Lower leg skin (tissue), 3 donors: Measurements from ENCODE around the gene CYB5B.

Experiments
- CTCF ChIP-seq, 3 donors: fragments of 450-650 bp; IDR thresholded peaks; one replicate each; pipeline ENCODE4 v1.5.1; 2016; ENCODE audit warnings: antibody characterized with exemption in 3 of 3, mild to moderate bottlenecking in 3 of 3, moderate library complexity in 2 of 3
- POLR2A ChIP-seq, 2 donors: fragments of 450-650 bp; IDR thresholded peaks; one replicate each; pipeline ENCODE4 v1.6.1; 2016 to 2017; ENCODE audit warnings: antibody characterized with exemption in 2 of 2, mild to moderate bottlenecking in 1 of 2, moderate library complexity in 1 of 2

GRCh38 chr16:69438465-69438864 lies 14.0 kb downstream of the CYB5B start:
- no peak for TF ChIP-seq CTCF (IDR thresholded peaks at IDR 0.05)
- TF ChIP-seq POLR2A (IDR thresholded peaks at IDR 0.05): no peak
